MV-4-11 (cell line): Measurements from ENCODE around the gene SSBP3.
"Not testable (repeated sequence)": the region's sequence is repeated elsewhere in the genome, so short reads cannot be mapped to it uniquely, and the experiment has no call there.

Source experiments
- DNase-seq: peaks from one replicate; lab custom pipeline; 2025; lab: John Stamatoyannopoulos, UW

Gene SSBP3

DNA sequence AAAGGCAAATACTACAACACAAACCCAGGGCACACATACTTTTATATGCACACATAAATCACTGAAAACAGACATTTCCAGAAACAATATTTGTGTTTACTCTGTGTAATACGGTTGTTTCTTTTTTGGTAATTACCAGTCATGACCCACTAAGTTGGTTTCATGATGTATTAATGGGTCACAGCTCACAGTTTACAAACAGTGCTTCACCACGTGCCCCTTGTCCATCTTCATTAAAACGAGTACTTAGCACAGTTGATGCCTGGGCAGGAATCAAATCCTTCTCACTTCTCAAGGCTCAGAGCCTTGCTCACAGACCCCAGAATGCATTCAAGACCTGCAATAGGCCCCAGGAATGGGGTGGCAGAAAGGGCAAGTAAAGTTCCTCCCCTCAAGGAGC is 13.8 kb downstream of the SSBP3 start:
- DNase-seq, result no peak

DNA sequence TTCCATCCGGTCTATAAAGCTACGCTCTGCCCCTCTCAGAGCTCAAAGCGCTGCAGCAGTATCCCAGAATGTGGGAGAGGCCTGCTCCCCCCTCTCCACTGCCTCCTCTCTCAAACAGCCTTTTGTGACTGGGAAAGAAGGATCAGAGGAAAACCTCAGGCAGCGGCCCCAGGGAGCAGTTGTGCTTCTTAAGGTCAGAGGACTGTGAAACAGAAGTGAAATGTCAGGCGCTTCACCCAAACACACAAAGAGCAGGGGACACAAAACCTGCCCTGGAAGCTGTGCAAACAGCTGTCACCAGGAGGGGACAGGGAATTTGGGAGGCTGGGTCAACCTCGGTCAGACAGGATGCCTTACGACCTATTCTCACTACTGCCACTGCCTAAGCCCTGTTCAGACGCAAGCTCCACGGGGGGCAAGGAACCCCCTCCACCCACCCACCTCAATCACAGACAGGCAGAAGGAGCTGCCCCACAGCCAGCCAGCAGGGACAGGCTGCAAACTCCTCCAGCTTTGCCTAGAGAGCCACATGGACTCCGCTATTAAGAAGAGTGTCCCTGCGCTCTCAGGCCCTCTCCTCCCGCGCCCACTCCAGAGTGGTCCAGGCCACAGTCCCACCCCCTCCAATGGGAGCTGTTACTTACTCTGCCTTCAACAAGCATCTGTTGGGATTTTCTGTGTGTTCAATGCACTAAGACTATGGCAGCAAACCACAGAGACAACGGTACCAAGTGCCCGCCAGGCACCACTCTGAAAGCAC is 14.6 kb downstream of the SSBP3 start:
- DNase-seq, result no peak

DNA sequence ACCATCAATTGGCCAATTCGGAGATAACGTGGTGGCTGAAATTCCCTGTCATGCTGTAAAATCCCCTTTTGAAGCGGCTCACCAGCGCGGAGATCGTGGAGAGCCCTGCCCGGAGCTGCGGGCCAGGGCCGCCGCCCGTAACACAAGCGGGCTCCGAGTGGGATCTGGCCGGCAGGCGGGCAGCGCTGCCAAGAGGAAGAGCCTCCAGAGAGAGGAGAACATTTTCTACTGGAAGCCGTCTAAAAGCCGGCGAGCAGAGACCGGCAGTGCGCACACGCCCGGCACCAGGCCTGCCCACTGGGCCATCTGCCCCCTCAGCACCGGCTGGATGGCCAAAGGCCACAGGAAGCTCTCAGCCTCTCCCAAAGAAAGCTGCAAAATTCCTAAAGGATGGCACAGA is 15.5 kb downstream of the SSBP3 start:
- DNase-seq, result no peak

DNA sequence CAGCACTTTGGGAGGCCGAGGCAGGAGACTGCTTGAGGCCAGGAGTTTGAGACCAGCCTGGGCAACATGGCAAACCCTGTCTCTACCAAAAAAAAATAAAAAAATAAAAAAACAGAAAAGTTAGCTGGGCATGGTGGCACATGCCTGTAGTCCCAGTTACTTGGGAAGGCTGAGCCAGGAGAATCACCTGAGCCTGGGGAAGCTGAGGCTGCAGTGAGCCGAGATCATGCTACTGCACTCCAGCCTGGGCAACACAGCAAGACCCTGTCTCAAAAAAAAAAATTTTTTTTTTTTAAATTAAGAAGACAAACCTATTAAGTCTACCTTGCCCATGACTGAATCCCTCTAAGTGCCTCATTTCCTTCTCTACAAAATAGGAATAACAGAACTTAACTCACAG is 16.6 kb downstream of the SSBP3 start:
- DNase-seq, result not testable (repeated sequence)

DNA sequence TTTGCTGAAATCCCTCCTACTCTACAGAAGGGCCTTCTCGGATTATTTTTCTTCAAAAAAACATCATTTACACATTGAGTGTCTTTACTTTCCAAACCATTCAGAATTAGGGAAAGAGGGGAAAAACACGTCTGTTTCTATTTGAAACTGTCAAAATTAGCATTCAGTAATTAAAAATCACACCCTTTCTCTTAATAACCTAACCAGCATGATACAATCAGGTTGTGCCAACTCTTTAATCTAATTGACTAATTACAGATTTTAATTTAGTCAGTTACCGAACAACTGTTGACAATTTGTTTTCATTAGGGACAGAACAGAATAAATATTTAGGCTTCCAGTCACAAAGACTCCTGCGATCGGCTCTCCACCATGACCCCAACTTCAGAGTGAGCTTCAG is 18.8 kb downstream of the SSBP3 start:
- DNase-seq, result no peak

DNA sequence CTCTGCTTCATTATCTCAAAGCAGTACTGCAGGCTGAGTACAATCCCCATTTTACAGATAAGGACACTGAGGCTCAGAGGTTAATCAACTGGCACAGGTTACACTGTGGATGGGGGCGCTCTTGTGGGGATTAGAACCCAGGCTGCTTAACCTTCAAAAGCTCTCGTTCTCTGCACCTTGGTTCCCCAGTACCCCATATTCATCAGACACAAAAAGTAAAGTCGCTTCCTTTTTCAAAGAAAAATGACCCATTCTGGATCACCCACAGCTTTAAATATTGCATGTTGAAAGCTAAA is 20.5 kb downstream of the SSBP3 start:
- DNase-seq, result no peak

DNA sequence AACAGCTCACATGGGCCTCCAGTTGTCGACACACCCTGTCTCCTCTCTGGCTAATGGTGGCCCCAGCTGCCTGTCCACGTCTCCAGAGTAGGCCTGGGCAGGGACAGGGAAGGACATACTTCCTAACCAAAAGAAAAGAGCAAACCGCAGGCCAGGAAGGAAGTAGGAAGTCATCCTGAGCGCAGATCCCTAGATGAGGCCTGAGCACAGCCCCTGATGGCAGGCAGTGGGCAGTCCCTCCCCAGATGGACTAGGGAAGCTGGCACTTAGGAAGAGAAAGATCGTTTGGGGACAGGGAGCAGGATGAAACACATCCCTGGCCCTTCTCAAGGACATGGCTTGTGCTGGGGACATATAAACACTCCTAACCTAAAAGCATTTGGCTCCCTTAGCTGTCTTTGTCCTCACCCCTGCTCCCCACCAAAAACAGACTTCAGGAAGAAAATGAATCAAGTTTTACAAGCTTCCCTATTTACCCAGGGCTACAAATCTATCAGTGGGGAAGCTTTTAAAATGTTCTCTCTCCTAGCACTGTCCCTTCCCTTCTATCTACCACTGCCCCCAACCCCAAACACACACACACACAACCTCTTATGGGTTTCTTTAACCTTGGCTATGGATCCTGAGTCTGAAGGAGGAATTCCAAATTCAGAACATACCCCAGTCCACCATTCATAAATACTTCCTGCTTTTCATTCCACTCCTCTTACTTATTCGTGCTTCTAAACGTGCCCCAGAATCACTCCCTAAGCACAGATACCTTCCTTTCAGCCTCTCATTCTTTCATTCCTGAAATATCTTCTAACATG is 21.1 kb downstream of the SSBP3 start:
- DNase-seq, result no peak

DNA sequence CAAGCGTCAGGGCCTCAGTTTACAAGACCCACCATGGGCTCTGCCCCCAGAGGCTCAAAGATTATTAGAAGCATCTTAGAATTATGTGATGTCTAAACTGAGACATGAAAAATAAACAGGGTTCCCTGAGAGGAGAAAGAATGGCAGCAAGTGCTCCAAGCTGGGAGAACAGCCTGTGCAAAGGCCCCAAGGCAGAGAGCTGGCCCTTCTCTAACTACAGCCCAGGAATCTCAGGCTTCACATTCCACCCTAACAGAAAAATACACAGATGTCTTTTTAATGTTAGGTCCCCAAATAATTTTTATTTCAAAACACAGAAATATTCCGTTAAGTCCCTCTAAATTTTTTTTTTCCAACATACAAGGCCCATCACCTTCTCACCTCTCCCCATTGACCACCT is 21.7 kb downstream of the SSBP3 start:
- DNase-seq, result no peak

DNA sequence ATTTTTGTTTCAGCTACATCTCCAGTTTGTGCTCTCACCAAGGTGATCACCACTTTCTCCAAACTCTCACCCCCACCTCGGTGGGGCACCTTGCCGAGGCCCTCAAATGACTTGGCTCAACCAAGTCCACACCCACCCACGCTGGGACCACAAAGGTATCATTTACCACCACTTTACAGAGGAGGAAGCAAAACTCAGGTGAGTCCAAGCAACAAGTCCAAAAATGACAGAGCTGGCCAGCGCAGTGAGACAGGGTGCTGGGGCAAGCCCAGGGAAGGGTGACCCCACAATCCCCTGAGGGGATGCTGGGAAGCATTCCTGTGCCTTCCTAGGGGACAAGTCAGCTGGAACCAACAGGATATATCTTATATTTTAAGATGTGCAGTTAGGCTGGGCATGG is 24.7 kb downstream of the SSBP3 start:
- DNase-seq, result no peak

DNA sequence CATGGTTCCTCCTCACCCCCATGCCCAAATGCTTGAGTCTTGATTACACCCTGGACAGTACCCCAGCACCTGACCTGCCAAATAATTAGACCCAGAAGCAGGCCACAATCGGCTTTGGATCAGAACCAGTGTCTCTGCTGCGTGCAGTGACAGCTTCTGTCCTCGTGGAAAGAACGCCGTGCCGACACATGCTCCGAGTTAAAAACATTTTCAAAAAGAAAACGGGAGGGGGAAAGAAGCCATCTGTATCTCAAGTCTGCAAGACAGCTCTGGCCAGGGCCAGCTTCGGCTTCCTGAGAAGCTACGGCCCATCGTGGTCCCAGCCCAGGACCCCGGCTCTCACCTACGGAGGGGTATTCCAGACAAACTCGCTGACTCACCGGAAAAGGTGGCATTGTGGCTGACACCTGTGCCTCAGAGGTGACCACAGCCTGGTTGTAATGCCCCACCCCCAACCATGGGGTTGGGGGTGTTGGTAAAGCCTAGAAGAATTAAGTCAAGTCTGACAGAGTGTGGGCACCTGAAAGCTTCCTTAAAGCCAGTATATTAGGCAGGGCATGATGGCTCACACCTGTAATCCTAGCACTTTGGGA is 25.8 kb downstream of the SSBP3 start:
- DNase-seq, result no peak

DNA sequence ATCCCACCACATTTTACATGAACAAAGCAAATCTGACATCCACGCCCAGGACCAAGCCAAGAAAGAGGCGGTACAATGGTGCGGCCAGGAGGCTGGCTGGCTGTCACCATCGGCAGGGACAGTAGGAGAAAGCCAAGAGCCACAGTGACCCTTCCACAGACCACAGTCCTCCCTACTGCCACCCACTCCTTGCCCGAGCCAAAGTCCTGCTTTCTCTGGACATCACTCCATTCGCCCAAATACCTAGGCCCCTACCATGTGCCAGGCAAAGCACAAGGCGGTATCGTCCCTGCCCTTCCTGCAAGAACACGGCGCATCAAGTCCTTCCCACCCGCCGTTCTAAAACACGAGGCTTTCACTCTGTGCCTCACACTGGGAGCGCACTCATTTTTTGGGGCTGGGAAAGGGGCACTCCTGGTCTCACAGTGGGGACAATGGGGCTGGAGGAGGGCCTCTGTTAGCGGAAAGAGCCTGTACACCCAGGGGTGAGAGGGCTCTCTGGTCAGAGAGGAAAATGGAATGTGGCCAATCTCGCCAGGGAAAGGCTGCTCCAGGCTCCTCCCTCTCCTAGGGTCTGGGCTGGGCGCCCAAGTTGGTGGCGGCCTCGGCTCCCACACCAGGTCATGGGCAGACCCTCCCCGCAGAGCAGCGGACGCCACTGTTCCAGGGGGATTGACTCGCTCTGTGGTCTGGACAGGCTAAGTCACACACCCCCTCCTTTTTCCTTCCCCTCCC is 26.5 kb downstream of the SSBP3 start:
- DNase-seq, result no peak

DNA sequence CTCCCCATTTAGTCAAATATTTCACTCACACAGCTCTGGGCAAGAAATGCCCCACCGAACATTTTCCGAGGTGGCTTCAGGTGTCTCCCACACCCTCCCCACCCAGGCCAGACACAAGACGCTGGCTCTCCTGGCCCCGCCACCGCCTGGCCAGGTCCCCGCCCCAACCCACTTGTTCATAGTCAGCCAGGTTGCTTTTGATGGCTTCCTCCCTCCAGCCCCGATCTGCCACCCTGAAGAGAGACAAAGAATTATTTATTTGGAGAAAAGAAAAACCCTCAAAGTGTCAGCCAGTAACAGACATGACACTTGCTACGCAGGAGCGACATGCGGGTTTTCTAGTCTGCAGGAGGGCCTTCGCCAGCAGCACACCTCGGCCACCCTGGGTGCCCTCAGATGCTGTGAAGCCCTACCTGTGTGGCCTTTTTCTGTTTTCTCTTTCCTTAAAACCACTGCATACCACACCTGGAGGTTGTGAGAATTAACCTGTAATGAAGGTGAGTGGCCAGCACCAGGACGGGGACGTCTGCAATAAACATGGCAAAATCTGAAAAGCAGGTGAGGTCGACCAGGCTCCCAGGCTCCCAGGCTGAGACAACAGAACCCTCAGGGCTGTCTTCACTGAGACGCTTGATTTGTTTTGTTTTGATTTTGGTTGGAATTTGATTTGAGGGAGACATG is 27.2 kb downstream of the SSBP3 start:
- DNase-seq, result no peak

DNA sequence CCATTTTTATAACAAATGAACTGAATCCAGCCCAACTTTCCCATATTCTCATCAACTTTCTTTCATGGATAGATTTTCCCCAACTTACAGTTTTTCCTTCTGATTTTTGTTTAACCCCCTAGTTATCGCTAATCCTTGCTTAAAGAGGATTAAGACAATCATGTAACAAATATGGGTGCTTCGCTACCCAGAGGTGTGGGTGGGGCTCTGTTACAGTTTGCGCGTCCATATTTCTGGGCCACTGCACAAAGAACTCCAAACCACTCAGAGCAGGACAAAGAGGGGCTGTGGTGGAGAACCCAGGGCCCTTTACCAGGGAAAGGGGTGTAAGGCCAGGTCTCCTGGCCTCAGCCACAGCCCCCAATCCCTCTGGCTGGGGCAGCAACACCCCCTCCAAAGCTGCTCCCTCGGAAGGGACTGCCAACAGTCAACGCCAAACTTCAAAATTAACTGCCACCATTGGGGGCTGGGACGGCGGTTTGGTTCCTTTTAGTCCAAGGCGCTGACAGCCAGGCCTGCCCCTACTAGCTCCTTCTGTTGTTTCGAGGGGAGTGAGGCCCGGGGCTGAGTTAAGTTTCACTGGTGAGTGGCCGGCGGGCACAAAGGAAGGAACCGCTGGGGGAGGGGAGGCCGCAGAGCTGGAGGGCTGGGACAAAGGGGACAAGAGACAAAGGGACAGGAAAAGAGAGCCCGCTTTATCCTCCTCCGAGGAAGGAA is 27.9 kb downstream of the SSBP3 start:
- no peak for DNase-seq

DNA sequence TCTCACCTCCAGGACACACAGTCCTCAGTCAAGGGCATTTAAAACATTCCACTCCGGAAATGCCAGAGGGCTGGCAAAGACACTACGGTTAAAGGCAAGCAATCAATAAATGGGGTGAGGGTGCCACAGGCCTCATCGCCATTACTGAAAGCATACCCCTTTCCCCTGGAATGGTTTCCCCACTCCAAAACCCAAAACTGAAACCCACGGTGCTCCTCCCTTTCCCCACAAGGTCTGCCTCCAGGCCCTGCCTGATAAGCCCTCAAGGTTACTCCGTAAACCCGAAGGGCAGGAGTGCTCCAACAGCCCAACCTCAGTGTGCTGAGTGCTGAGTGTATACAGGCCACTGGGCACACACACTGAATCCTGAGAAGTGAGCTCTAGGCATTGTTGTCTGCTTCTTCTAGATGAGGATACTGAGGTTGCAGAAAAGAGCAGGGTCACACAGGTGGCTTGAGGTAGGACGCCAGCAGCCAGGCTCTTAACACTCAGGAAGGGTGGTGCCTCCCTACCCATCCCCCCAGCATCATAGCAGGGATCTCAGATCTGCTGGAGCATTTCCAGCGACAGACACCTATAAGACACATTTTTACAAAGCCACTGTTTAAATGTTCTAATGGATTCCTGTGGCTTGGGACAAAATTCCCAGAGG is 29.0 kb downstream of the SSBP3 start:
- no peak for DNase-seq

DNA sequence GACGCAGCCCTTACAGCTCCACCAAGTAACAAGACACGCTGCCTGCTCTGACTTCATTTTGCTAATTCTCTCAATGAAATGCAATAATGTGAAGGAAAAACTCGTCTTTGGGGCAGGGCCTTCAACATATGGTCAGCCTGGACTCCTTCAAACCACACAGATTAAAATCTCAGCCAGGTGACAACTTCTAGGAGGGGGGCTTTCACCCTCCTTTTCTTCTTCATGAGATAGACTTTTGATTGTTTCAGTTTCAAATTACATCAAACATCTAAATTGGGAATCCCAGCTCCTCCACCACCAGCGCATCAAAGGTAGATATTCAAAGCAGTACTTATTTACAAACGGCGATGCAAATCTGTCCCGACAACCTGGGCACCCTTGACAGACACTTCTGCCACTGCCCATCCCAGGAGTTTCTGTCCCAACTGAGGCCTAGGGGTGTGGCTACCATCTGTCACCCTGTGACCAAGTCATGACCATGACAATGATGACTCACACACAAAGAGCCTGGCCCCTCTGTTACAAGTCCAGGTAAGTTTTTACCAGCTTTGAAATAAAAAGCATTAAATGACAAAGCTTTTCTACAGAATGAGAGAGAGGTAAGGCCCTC is 29.7 kb downstream of the SSBP3 start:
- no peak for DNase-seq

DNA sequence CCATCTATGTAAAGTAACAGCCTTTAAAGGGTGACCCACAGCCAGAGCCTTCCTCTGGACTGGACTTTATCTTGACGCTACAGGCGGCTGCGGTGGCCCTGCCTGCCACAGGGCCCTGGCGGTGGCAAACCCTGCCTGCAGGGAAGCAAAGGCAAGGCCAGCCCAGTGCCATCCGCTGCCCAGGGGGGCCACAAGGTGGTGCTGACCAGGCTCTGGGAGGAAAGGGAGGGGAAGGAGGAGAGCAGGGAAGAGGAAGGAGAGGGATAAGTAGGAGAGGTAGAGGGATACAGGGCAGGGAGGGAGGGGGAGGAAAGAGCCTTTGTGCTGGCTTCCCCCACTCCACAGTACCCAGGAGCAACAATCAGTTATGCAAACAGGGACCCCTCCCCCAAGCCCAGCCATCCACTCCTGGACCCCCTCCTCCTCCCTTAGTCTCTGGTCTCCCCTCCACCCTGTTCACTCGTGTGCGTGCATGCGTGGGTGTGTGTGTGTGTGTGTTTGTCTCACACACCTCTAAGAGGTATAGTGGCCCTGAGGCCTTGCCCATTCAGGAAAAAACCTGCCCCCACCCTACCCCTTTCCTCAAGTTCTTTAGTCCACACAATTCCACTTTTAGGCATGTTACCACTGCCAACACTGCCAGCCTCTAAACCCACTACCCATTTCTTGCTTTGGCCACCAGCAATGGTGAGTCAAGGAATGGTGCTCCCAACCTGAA is 30.3 kb downstream of the SSBP3 start:
- no peak for DNase-seq

DNA sequence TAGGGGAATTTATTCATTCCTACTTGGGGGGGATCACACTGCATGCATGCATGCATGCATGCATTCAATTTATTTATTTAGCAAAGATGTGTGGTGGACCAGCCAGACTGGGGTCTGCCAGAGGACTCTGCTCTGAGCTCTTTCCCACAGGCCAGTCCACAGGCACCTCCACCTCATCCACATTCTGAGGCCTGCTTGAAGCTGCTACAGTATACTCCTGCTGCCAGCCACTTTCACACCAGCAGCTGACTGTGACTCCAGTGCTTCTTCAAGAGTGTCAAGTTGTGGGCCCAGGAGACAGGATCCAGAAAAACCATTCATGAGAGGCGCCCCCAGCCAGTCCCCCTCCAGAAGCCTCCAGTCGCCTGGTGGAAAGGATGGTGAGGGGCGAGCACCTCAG is 30.9 kb downstream of the SSBP3 start:
- no peak for DNase-seq

DNA sequence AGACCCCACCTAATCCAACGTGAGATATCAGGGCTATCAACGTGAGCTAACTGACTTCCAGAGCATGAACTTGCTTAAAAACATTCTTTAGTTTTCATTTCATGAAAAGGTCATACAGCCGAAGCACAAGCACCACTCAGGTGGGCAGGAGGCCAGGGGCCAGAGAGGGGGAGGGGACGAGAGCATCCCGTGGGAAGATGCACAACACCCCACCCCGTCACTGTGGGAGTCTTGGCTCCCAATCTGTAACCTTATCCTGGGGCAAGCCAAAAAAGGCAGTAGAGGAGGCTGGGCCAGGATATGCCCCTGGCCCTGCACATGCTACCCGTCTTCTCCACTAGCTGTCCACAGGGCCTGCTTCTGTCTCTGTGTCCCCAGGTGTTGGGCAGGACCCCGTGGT is 31.4 kb downstream of the SSBP3 start:
- no peak for DNase-seq

DNA sequence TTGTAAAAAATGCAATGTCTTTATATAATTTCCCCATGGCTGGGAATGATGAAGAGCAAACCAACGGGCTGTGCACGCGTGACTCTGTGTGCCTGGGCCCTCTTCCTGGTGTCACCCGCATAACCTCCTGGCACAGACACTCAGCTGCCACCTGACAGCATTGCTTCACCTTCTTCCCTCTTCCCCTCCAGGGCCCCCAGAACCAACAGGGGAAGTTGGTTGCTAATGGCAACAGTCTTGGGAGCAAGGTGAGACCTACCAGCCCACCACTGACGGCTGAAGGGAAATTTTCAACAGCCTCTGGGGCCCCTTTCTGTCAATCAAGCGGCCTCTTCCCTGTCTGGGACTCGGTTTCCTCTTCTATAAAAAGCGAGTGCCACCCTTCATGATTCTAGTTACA is 33.2 kb downstream of the SSBP3 start:
- DNase-seq, result peak; percentile 13

DNA sequence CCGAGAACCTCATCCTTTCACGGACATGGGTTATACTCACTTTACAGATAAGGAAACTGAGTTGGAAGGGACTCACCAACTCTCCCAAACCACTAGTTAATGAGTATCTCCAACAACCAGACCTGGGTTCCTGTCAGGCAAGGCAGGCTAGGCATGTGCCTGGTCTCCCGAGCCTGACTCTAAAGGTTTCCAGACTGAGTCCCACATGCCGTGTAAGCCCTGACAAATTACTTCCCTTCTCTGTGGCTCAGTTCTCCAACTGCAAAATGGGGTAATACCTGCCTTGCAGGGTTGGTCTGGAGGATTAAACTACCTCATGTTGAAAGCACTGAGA is 34.3 kb downstream of the SSBP3 start:
- DNase-seq, result no peak
